Ovary (tissue), 9 donors: ENCODE measurements around the gene TRIM37. TPM values are rescaled to one million over a fixed set of nuclear protein-coding genes. Genes with fewer than 3 reads are reported as not detected.

ENCODE experiments used
- DNase-seq, 5 donors: peaks; one replicate each; pipeline ENCODE4 v3.0.0-alpha.2; 2019 to 2020
- H3K27ac ChIP-seq, 2 donors: fragments of 200-600 bp; one replicate each; pipeline versions ENCODE4 v1.5.1 to v1.8.0; 2019 to 2022
- H3K27me3 ChIP-seq: fragments of 200-600 bp; one replicate; pipeline ENCODE4 v1.8.0; 2022
- H3K36me3 ChIP-seq: fragments of 200-600 bp; sonication (generic); one replicate; pipeline ENCODE4 v1.5.1; 2019
- H3K4me1 ChIP-seq: one replicate; pipeline ENCODE4 v1.8.1; 2013; ENCODE audit warnings: mild to moderate bottlenecking, moderate library complexity; ENCODE audit not compliant: insufficient read depth
- H3K4me3 ChIP-seq: fragments of 200-600 bp; sonication (generic); one replicate; pipeline ENCODE4 v1.5.1; 2017
- H3K9me3 ChIP-seq, 2 donors: fragments of 200-600 bp in 1 of 2; sonication (generic) in 1 of 2; one replicate each; pipeline versions ENCODE4 v1.5.1 to v1.8.1; 2013 to 2019; ENCODE audit warnings: mild to moderate bottlenecking in 1 of 2, moderate library complexity in 1 of 2
- CTCF ChIP-seq, 3 donors: fragments of 450-650 bp in 2 of 3; fragments of 200-600 bp in 1 of 3; IDR thresholded peaks; one replicate each; pipeline versions ENCODE4 v1.5.1 to v1.8.0; 2016 to 2022; ENCODE audit warnings: antibody characterized with exemption in 3 of 3, mild to moderate bottlenecking in 1 of 3
- EP300 ChIP-seq: sonication (generic); formaldehyde crosslinking; IDR thresholded peaks from one replicate; pipeline ENCODE4 v1.6.1; 2017; ENCODE audit warnings: antibody characterized with exemption
- POLR2A ChIP-seq: fragments of 450-650 bp; IDR thresholded peaks from one replicate; pipeline ENCODE4 v1.6.1; 2017; ENCODE audit warnings: antibody characterized with exemption, mild to moderate bottlenecking, moderate library complexity
- WGBS, 3 donors: extraction: QIAGEN DNeasy Blood & Tissue Kit in 1 of 3; methylation state at CpG; one replicate each; pipeline versions ENCODE4 v1.1.5 to v1.1.7; 2013 to 2017; 5-methylcytosine and 5-hydroxymethylcytosine counted together
- intact Hi-C, 4 donors: fragments of 100-400 bp; cut with DNase I; formaldehyde crosslinking; loops; one replicate each; pipeline versions ENCODE4 v1.11.0 to v1.15.1; 2022 to 2023
- polyA plus RNA-seq, 2 donors: library from polyadenylated mRNA; stranded (reverse); fragments of 200-250 nt in 1 of 2; fragments of 350-450 nt in 1 of 2; fragmentation: Illumina TruSeq in 1 of 2; extraction: RNeasy Lipid Tissue Mini Kit (QIAGEN cat#74804) in 1 of 2; gene quantifications; one replicate each; pipeline ENCODE4 v1.2.3, GENCODE V29; 2013 to 2014
- total RNA-seq, 7 donors: library from RNA; depleted of rRNA in 2 of 7; stranded (reverse); fragments of >200 nt in 2 of 7; fragmentation: NEBNext Ultra II Directional in 3 of 7; extraction: Animal tissue kit (Norgen Biotek cat#: 25700) in 3 of 7; gene quantifications; one replicate each; pipeline versions ENCODE4 v1.1.0 to v1.2.4, GENCODE V29; 2016 to 2023
- donor health status: DM: no; HTN: no; CAD: no; lungs with moderate emphysema.
- donor health status: DM: no; HTN: no; CAD: no.
- donor health status: Bipolar disorder and iron deficiency.
- donor health status: DM: yes; HTN: yes; CAD: no.
- donor health status: DM: no; HTN: no; CAD: no.
- donor health status: DM: yes; HTN: yes; CAD: no.

The TRIM37 gene
- total and polyA plus RNA-seq, 9 donors = 8.9 to 21.8 (median 16.8) TPM

DNA sequence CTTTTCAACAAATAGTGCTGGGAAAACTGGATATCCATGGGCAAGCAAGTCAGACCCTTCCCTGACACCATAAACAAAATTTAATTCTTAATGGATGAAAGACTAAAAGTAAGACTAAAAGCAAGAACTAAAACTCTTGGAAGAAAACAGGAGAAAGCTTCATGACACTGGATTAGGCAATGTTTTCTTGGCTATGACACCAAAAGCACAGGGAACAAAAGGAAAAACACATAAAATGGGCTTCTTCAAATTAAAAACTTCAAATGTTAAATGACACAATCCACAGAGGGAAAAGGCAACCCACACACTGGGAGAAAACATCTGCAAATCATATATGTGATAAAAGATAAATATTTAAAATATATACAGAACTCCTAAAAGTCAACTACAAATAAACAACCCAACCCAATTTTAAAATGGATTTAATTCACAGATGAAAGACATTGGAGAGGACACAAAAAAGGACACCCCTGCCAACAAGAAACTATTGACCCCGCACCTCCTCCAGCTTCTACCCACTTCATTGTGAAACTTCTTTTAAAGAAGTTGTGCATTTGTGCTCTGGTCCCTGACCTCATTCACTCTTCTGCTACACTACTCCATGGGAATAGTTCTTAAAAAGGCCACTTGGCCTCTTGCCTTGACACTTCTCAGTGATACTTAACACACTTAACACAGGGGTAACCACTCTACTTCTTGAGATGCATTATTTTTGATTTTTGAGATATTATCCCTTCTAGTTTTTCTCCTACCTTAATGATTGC lies 80.3 kb downstream of the TRIM37 start:
- no peak overlapping the region for H3K27ac ChIP-seq
- H3K4me1 ChIP-seq = no peaks in the 10 kb centered on the region
- TF ChIP-seq EP300 = no peak
- TF ChIP-seq POLR2A = no peak
- no peak for TF ChIP-seq CTCF (IDR thresholded peaks at IDR 0.05)
- WGBS, 3 donors = 87 to 94% (median 94%) methylated on average over 1 of the region's 1 CpG
- H3K36me3 ChIP-seq = no peaks in the 10 kb centered on the region
- H3K4me3 ChIP-seq = no peak overlapping the region
- no peaks in the 10 kb centered on the region for H3K27me3 ChIP-seq
- DNase-seq = no peak
- H3K9me3 ChIP-seq = no peaks in the 10 kb centered on the region
- intact Hi-C loops = no loop called here

- H3K4me3 ChIP-seq = no peak overlapping the region
- intact Hi-C loops = no loop called here
- DNase-seq = no peak
- H3K27ac ChIP-seq = no peak overlapping the region
- no peak for TF ChIP-seq POLR2A
- no peak for TF ChIP-seq EP300
- no peak for TF ChIP-seq CTCF (IDR thresholded peaks at IDR 0.05)
- 84 to 92% (median 92%) methylated on average over 2 of the region's 2 CpGs for WGBS, 3 donors
- H3K27me3 ChIP-seq = no peaks in the 10 kb centered on the region
- H3K4me1 ChIP-seq = no peaks in the 10 kb centered on the region
- no peaks in the 10 kb centered on the region for H3K9me3 ChIP-seq
- H3K36me3 ChIP-seq = no peaks in the 10 kb centered on the region
Measured at GRCh38 chr17:59024916-59025315, 81.8 kb downstream of the TRIM37 start.

GRCh38 chr17:59018019-59018418 lies 88.7 kb downstream of the TRIM37 start:
- intact Hi-C loops = no loop called here
- WGBS, 3 donors = 77 to 86% (median 85%) methylated on average over 1 of the region's 1 CpG

GRCh38 chr17:59011975-59012374 lies 94.7 kb downstream of the TRIM37 start:
- DNase-seq = no peak
- TF ChIP-seq POLR2A = no peak
- TF ChIP-seq EP300 = no peak
- no peak for TF ChIP-seq CTCF (IDR thresholded peaks at IDR 0.05)
- Histone ChIP-seq H3K27me3 (no peaks in the 10 kb centered on the region), H3K4me3 (no peak overlapping the region), H3K36me3 (no peaks in the 10 kb centered on the region), H3K27ac (no peak overlapping the region), H3K9me3 (no peaks in the 10 kb centered on the region), H3K4me1 (no peaks in the 10 kb centered on the region)
- 86 to 96% (median 90%) methylated on average over 2 of the region's 2 CpGs for WGBS, 3 donors
- intact Hi-C loops = no loop called here

More at GRCh38 chr17:59018019-59018418, 88.7 kb downstream of the TRIM37 start:
- Histone ChIP-seq H3K9me3 (no peaks in the 10 kb centered on the region), H3K4me3 (no peak overlapping the region), H3K27ac (no peak overlapping the region), H3K27me3 (no peaks in the 10 kb centered on the region), H3K36me3 (no peaks in the 10 kb centered on the region), H3K4me1 (no peaks in the 10 kb centered on the region)
- TF ChIP-seq CTCF (IDR thresholded peaks at IDR 0.05) = no peak
- no peak for TF ChIP-seq POLR2A
- no peak for TF ChIP-seq EP300
- no peak for DNase-seq
